HG03280 (cell line): Measurements from ENCODE around the gene SSH2.
"Not testable (repeated sequence)": the region's sequence is repeated elsewhere in the genome, so short reads cannot be mapped to it uniquely, and the experiment has no call there.

ENCODE experiments used
- ATAC-seq: cut with Tn5 transposase; IDR thresholded peaks from one replicate; pipeline ENCODE4 v1.9.1; 2021; ENCODE audit warnings: mild to moderate bottlenecking, moderate library complexity; ENCODE audit not compliant: unreplicated experiment

Gene SSH2, protein sequence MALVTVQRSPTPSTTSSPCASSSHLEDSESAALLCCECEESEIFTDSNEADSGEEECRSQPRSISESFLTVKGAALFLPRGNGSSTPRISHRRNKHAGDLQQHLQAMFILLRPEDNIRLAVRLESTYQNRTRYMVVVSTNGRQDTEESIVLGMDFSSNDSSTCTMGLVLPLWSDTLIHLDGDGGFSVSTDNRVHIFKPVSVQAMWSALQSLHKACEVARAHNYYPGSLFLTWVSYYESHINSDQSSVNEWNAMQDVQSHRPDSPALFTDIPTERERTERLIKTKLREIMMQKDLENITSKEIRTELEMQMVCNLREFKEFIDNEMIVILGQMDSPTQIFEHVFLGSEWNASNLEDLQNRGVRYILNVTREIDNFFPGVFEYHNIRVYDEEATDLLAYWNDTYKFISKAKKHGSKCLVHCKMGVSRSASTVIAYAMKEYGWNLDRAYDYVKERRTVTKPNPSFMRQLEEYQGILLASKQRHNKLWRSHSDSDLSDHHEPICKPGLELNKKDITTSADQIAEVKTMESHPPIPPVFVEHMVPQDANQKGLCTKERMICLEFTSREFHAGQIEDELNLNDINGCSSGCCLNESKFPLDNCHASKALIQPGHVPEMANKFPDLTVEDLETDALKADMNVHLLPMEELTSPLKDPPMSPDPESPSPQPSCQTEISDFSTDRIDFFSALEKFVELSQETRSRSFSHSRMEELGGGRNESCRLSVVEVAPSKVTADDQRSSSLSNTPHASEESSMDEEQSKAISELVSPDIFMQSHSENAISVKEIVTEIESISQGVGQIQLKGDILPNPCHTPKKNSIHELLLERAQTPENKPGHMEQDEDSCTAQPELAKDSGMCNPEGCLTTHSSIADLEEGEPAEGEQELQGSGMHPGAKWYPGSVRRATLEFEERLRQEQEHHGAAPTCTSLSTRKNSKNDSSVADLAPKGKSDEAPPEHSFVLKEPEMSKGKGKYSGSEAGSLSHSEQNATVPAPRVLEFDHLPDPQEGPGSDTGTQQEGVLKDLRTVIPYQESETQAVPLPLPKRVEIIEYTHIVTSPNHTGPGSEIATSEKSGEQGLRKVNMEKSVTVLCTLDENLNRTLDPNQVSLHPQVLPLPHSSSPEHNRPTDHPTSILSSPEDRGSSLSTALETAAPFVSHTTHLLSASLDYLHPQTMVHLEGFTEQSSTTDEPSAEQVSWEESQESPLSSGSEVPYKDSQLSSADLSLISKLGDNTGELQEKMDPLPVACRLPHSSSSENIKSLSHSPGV (N-terminal part only)

DNA sequence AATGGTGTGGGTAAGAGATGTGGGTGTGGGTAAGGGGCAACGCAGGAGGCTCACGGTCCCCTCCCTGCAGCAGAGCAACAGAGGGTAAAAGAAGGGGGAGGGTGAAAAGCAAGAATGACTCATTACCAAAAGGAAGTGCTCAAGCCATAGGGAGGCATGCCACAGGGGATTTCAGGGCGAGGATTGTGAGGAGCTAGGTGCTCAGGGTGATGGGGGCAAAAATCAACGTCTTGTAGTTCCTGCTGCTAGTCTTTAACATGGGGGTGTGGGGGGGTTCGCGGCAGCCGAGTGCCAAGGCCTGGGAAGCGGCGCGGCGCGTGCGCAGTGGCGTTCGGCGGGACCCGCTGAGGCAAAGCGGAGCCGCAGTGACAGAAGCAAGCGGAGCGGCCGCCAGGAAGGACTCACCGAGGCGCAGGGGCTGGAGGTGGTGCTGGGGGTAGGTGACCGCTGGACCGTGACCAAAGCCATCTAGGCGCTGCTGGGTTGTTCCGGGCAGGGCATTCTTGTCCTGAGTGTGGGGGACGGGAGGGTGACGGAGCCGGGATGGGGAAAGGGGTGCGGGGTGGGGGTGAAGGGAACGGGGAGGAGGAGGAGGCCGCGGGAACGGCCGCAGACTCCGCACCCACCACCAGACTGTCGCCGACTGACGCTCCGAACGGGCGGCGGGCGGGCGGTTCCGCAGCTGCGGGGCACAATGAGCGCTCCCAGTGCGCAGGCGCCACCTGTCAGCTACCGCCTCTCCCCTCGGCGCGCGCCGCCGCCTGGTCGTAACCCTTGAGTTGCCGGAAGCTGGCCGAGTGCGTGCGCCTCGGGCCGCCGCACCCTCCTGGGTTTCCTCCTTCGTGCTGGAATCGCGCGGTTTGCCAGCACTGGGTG lies at the start of gene SSH2:
SSH2 (minus strand) TSS at position 696 of the 876 bp plus-strand sequence; CDS start at position 468, 228 bp downstream.
- peak; percentile 69 for ATAC-seq

DNA sequence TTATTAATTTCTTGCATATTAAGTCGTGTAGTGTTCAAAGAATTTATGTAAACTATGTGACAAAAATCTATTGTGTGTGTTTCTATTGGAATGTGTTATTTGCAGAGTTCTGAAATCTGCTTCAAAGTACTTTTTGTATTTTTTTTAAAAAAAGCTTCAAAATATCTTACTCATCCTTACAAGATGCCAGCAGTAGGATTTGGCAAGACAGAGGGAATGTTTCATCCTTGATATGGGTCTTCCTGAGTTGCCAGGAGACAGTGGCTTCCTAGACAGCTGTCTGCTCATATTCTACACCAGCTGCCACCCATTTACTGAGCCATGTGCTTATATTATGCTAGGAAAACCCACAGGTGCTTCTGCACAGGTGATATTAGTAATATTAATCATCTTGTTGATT lies 47.8 kb upstream of the SSH2 start:
- no peak for ATAC-seq

DNA sequence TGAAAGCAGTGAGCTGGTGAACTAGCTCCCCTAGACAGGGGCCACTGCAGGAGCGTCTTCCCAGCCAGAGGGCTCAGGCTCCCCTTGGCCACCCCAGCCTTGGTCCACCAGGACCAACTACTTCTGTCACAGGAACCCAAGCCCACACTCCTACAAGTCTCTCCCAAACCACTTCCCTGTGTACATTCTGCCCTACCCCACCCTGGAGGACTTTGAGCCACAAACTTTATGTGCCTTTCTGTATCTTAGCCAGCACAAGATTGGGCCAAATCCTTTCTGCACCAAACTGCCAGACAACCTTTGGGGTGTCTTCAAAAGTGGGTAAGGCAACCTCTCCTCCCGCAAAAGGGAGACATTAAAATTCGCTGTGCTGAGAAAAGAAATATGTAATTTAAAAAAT lies 43.0 kb upstream of the SSH2 start:
- no peak for ATAC-seq

DNA sequence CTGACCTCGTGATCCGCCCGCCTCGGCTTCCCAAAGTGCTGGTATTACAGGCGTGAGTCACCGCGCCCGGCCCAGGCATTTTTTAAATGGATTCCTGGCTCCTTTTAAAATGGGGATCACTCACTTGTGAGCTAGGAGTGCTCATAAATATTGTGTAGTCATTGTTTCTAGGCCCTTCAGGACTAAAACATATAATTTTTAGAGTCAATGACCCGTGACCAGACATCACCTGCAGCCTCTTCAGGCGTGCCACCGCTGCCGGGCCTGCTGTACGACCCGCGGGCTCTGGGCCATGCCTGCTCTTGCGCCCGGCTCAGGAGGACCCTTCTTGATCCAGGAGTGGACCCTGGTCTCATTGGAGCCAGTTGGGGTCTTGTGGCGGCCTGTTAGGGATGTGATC lies 42.2 kb upstream of the SSH2 start:
- ATAC-seq: no peak

DNA sequence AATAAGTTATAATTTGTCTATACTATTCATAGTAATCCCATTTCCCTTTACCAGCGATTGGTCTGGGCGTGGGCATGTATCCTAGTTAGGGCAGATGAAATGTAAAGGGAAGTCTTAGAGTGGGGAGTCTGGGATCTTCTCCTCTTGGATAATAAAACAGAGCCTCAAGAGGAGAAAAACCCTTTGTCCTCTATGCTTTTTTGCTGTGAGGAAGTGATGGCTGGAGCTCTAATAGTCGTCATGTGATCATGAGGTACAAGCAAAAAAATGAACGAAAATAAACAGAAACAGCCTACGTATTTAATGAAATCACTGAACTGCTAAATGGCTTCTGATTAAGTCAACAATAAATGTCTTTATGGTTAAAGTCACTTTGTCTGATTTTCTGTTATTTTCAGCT lies 38.2 kb upstream of the SSH2 start:
- no peak for ATAC-seq

DNA sequence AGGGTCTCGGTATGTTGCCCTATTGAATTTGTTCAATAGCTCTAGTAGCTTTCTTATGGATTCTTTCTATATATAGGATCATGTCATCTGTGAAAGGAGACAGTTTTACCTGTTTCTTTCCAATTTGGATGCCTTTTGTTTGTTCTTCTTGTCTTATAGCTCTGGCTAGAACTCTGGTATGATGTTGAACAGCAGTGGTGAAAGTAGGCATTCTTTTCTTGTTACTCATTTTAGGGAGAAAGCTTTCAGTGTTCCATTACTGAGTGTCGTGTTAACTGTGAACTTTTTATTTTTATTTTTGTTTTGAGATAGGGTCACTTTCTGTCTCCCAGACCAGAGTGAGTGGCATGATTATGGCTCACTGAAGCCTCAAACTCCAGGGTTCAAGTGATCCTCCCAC lies 32.6 kb upstream of the SSH2 start:
- no peak for ATAC-seq

DNA sequence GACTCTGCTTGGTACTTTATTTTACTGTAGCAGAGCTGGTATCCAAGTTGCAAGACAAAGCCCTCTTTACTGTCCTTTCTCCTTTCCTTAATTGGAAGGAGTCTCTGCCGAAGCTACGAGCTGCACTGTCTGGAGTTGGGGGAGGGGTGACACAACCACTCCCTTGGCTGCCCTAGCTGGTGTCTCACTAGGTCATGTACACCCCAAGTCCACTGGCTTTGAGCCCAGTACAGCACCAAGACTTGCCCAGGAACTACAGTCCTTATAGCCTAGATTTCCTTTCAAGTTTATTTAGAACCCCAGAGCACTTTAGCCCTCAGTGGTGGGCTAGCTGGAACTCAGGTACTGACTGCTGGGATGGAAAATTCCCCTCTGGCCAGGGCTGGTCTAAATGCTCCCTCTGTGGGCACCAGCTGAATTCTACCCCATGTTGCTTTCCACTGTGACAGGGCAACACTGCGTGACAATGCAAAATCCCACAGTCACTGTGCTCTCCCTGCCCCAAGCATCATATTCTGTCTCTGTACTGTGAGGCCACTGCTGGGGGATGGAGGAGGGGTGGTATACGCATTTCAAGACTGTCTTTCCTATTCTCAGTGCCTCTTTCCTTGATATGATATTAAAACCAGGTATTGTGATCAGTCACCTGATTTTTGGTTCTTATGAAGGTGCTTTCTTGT lies 29.8 kb upstream of the SSH2 start:
- no peak for ATAC-seq

DNA sequence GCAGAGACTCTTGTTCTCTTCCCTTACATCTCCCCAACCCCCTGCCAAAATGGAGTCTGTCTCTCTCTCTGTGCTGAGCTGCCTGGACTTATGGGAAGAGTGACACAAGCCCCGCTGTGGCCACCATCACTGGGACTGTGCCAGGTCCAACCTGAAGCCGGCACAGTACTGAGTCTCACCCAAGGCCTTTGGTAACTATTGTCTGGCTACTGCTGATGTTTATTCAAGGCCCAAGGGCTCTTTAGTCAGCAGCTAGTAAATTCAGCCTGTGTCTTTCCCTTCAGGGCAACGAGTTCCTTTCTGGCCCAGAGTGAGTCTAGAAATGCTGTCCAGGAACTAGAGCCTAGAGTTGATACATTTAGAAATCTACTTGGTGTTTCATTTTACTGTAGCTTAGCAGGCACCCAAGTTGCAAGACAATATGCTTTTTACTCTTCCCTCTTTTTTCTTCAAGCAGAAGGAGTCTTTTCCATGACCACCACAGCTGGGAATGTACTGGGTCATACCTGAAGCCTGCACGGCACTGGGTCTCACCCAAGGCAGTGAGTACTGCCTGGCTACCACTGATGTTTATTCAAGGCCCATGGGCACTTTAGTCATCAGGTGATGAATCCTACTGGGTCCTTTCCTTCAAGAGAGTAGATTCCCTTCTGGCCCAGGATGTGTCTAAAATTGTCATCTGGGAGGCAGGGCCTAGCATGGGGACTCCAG lies 29.1 kb upstream of the SSH2 start:
- ATAC-seq: no peak

DNA sequence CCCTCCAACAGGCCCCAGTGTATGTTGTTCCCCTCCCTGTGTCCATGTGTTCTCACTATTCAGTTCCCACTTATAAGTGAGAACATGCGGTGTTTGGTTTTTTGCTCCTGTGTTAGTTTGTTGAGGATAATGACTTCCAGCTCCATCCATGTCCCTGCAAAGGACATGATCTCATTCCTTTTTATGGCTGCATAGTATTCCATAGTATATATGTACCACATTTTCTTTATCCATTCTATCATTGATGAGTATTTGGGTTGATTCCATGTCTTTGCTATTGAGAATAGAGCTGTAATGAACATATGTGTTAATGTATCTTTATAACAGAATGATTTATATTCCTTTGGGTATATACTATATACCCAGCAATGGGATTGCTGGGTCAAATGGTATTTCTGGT lies 27.5 kb upstream of the SSH2 start:
- not testable (repeated sequence) for ATAC-seq

DNA sequence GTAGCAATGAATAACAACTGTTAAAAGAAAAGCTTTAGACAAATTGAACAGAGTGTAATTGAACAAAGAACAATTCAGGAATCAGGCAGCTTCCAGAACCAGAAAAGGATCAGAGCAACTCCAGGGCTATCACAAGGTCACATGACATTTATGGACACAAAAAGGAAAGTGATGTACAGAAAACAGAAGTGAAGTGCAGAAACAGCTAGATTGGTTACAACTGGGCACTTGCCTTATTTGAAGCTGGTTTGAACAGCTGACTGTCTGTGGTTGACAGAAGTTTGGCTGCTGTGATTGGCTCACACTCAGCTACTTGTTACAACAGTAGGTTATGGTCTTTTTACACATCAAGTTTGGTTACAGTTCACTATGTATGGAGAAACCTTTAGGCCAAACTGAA lies 26.2 kb upstream of the SSH2 start:
- ATAC-seq: no peak

DNA sequence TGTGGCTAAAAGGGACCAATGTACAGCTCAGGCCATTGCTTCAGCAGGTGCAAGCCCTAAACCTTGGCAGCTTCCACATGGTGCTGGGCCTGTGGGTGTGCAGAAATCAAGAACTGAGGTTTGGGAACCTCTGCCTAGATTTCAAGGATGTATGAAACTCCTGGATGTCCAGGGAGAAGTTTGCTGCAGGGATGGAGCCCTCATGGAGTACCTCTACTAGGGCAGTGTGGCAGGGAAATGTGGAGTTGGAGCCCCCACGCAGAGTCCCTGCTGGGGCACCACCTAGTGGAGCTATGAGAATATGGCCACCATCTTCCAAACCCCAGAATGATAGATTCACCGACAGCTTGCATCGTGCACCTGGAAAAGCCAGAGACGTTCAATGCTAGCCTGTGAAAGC lies 24.4 kb upstream of the SSH2 start:
- no peak for ATAC-seq

DNA sequence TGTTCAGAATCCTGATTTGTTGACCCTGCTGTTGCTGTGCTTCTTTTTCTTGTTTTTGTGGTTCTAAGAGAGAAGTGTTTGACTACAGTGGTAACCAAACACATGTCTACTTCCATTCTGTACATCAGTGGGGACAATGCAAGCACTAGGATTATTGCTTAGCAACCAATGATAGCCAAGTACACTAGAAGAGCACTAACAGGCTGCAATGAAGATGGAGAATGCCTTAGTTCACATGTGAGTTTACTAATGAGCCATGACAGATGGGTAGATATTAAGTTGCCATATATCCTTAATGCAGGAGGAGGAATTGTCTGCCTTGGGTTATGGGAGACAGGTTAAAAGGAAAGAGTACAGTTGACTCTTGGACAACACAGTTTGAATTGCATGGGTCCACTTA lies 19.7 kb upstream of the SSH2 start:
- no peak for ATAC-seq

DNA sequence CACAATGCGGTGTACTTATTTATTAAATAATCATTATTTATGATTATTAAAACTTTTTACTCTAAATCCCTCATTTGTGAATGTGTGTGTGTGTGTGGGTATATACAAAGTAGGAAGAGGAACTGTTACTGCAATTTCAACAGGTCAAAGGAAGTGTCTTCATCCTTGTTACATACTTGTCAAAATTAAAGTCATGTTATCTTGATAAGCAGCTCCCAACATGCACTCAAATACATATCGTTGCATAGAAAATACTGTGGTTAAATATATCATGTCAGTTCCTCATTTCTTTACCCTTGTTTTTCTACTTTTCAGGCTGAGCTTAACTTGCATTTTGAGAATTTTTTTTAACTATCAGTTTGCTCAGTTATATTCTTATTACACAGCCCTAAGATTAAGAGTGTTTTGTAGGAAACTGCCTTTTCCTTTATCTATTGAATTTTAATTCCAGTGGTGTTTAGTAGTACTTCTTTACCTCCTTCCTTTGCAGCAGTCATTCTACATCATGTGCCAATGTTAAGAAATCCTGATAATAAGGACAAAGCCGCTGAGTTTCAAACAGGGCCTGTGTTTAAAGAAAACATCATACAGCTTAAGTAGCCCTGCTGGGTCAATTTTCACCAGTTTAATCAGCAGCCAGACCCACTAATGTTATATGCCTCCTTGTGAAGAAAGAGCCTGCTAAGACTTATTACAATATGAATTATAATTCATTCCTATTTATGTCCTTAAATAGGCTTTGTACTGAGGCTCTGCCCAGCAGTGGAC lies 18.6 kb upstream of the SSH2 start:
- no peak for ATAC-seq

DNA sequence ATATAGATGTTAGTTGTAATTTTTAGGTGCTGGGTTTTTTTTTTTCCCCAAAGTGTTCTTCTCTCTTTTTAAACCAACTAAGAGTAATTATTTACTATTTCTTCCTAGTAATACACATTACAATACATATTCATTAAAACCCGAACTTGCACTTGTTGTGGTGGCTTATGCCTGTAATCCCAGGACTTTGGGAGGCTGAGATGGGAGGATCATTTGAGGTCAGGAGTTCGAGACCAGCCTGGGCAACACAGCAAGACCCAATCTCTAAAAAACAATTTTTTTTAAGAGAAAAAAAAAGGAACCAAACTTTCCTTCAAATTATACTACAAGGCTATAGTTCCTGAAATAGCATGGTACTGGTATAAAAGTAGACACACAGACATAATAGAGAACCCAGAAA lies 15.3 kb upstream of the SSH2 start:
- ATAC-seq: no peak

DNA sequence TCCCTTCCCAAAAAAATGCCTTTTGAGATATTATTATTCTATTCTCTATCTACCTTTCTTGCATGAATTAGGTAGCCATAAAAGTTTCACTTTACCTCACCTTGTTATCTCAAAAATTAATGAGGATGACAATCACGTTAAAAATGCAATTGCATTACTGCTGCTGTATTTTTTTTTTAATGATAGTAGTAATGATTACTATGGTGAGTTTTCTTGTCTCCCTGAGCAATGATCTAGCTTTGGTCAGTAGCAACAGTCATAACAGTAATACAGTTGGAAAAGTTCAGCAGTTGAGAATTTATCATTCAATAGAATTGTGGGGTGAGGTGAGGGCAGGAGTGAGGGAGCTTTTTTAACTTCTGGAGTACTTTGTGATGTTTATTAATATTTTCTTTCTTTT lies 11.3 kb upstream of the SSH2 start, which contains the start of gene EFCAB5:
EFCAB5 (plus strand) TSS at position 301 of the 400 bp plus-strand sequence. CDS start 163 bp downstream, outside the sequence.
- ATAC-seq: no peak

DNA sequence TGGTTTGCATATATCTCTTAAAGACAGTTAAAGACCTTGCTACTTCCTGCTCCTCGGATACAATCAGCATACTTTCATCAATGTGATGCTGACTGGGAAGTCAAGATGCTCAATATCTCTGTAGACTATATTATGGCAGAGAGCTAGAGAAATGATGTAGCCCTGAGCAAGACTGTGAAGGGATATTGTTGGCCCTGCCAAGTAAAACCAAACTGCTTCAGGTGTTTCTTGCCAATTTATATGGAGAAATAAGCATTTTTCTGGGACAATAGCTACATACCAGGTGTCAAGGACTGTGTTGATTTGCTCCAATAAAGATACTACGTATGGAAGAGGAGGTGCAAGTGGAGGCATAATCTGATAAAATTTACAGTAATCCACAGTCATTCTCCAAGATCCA lies 6.7 kb upstream of the SSH2 start:
- no peak for ATAC-seq

DNA sequence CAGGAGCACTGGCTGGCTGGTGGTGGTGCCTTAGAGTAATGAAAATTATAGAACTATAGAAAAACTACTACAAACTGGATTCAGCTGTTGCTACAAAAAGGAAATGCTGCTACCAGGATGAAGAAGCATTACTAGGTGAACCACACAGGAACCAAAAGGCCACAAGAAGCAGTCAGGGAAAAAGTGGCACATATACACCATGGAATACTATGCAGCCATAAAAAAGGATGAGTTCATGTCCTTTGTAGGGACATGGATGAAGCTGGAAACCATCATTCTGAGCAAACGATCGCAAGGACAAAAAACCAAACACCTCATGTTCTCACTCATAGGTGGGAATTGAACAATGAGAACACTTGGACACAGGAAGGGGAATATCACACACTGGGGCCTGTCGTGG lies 5.9 kb upstream of the SSH2 start:
- ATAC-seq: not testable (repeated sequence)

DNA sequence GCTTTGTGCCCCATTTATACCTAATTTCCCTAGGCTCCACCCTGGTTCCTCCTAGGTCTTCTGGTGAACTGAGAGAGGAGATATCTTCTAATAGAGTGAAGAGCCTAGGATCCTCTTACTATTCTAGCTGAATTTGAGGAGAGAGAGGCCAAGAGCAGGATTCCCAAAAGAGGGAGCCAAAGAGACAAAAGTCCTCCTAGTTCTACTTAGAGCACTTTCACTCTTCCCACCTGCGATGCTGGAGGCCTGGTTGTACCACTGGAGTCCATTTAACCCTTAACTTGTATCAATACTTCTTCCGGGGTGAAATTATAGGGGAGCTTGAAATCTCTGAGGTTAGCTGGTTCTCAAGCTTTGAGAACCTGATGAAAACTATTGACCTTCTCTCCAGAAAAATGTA lies 3.4 kb upstream of the SSH2 start:
- no peak for ATAC-seq
